CD4-positive, alpha-beta T cell treated with Interferon gamma for 1 hour (primary cell): ENCODE results near the gene DENND11.

Source experiments
- DNase-seq: peaks from one replicate; pipeline ENCODE4 v3.0.0-alpha.2; 2020

Gene DENND11

DNA sequence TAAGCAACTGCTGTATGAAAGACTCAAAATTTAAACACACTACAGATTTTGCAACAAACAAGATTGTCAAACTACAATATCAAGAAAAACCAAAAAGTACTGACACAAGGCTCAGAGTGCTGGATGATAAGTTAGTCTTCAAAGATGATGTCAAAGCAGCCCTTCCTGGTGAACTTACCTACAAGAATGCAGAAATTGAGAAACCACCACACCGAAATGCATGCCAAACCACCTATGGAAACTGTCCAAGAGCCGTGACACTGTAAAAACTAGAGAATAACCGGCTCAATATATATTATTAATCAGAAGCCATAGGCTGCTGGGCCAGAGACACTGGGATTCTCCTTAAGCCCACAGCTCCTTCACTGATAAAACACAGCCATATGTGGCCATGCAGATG, 25.3 kb downstream of the DENND11 start:
- DNase-seq: no peak

DNA sequence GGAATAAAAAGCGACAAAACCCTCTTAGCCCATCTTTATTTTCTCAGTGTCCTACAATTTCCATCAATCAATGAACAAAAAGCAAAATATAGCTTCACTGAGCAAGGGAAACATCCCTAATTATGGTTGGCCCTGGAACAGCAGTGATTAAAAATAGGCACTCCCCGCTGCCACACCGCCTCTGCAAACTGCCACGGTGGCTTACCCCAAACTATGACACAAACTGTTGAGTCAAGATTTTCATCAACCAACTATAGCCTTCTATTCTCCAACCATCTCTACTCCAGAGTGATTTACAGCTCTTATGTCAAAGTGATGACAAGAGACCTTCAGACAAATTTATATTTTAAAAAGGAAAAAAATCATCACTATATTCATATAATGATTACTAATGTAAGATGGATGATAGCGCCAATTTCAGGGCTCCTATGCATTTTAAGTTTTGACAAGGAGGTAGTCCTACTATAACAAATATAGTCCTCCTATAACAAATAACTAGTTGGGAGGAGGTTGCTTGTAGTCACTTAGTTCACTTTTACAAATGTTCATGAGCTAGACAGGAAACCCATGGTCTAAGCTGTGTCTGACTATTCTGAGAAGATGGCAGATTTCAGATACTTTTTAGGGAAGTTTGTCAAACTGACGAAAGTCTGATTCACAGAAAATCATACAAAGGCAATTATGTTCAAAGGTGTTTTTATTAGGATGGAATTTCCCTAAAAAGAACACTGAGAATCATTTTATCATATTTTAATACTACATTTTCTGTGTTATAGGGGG, 26.3 kb downstream of the DENND11 start:
- no peak for DNase-seq

DNA sequence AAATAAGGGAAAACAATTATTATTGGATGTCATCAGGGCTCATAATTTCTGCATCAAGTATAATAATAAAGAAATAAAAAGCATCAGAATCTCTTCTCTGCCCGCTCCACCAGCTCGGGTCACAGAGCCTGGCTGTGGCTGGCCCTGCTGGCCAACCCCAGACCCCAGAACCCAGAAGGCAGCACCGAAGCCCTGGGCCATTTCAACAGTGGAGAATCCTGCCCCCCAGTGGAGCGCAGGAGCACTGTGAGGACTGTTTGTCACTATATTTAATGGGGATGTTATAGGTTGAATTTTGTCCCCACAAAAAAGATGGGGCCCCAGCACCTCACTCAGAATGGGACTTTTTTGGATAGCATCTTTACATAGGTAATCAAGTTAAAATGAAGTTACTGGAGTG, 27.3 kb downstream of the DENND11 start:
- DNase-seq: no peak

DNA sequence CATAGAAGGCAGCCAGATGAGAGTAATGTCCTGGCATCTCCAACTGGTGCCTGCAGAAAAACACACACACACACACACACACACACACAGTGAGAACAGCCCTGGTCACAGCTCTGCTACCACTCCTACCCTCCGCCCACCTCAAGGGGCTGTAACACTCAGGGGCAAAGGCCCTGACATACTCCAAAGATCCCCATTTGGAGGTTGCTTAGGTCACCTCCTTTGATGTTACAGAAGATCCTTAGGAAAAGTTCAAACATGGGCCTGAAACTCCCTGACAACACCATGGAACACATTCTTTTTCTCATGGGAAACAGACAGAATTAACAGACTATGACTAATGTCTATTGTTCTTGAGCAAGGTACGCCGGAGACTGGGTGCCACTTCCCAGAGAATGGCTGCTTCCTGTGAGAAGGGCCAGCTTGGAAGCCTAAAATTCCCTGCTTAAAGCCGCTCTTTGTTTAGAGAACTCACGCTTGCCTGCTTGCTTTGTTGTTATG, 27.7 kb downstream of the DENND11 start:
- DNase-seq: no peak

DNA sequence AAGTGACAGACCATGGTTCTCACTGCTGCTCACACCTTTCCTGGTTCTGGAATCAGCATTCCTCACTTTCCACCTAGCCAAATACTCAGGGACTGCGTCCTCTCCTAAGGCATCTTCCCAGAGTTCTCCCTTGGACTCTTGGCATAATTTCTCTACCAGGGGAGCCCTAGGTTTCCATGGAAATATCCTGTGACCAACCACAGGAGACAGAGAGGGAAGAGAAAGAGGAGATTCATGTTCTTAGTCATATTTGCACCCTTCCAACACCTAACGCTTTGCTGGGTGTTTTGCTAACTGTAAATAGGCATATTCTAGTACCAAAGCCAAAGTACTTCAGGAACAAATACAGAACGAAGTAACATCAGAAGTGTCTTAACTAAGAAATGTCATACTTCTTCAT, 28.6 kb downstream of the DENND11 start:
- DNase-seq: no peak

DNA sequence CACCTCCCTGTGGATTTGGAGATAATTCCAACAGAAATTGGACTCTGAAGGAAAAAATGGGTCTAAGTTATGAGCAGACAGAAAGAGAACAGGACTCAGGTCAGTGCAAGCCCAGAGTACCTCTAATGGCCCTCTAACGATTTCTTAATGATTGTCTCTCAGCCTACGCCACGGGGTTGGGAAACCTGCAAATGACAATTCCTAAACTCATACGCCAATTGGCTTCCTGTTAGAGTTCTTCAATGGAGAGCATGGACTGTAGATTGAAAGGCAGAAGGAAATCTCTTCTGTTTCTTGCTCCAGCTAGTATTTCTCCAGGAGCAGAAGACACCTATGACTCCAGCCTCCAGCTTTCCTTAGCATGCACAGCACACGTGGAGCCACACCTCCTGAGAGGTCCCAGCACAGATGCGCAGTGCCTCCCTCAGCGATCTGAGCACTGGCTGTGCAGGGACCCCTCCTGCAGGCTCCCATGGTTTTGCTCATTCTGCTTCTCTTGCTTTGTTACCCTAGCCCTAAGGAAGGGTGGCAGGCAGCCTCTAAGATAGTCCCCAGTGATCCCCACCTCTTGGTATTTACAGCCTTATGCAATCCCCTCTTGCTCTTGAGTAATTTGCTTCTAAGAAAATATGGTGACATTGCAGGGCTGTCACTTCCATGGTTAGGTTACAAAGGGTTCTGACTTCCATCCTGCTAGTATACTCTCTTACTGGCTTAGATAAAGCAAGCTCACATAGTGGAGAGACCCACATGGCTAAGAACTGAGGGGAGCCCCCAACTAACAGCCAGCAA, 30.1 kb downstream of the DENND11 start:
- DNase-seq: no peak

DNA sequence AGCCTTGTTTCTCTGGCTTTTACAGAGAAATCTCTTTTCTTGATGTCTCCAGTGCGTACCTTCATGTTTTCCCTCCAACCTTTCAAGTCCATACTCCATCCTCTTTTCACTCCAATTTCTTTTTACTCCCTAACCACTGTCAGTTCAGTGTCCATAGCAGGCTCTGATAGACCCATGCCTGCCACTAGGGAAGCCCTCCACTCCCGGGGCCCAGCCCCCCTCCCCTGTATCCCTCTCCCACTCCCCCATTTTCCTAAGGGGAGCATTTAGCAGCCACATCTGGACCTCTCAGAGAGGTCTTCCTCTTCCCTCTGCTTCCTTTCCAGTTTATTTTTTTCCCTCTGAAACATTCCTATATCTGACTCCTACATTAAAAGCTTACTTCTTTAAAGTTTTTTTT, 33.1 kb downstream of the DENND11 start:
- DNase-seq: no peak

DNA sequence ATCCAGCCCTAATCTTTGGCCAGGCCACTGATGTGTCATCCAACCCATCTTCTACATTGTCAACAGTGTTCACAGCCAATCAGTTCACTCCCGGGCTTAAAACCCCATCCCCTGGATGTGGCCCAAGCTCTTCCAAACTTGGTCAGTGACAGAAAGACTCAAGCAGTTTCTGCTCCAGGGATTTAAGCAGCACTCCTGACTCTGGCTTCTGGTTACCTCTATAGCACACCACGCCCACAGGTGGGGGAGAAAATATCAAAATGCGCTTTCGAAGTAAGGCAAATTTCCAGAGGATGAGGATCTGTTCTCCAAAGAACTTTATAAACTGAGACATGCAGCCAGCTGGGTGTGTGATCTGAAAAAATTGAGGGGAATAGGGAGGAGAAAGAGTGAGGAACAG, 35.9 kb downstream of the DENND11 start:
- no peak for DNase-seq

DNA sequence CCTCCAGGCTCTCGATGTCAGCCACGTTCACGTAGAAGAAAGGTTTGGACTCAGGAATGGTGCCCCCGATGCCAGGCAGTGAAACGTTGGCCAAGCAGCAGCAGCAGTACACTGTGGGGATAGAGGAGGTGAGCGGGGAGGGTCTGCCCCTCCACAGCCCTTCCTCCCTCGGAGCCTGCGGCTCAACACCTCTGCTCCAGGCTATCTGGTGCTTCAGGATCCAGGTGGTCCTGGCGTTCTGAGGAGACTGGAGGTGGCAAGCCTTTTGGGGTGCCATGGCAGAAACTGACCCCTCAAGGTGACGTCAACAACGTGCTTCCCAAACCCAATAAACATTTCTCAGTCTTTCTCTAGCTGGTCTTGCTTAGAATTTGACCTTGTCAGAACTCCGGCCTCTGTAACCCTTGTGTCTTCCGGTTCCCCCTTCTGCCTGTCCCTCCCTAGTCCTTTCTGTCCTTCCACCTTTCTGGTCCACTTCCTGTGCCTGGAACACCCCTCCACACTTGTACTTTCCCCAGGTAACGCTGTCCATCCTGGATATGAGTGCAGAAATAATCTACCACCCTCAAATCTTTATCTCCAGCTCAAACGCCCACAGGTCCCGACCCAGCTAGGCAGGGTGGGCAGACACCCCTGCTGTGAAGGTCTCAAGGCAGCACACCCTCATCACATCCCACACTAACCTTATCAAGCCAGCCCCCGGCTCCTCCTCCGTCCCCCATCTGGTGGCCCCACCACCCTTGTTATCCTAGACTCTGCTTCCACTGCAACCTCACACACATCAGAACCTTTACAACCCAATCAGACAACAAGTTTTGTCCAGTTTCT, 36.5 kb downstream of the DENND11 start:
- no peak for DNase-seq

DNA sequence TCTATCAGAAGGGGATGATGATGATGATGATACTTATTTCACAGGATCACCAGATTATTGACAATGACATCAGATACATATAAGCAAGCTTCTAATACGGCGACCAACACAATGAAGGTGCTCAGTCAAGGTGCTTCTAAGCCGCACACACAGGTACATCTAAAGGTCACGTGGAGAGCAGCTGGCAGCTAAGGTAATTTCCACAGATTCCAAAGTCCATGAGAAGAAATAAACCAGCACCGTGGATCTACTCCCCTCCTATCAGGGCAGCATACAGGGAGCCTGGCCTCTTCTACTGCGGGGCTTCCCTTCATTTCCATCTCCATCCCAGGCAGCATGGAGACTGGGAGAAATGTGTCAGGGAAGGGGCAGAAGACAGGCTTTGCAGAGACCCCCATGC, 37.5 kb downstream of the DENND11 start:
- DNase-seq: no peak

DNA sequence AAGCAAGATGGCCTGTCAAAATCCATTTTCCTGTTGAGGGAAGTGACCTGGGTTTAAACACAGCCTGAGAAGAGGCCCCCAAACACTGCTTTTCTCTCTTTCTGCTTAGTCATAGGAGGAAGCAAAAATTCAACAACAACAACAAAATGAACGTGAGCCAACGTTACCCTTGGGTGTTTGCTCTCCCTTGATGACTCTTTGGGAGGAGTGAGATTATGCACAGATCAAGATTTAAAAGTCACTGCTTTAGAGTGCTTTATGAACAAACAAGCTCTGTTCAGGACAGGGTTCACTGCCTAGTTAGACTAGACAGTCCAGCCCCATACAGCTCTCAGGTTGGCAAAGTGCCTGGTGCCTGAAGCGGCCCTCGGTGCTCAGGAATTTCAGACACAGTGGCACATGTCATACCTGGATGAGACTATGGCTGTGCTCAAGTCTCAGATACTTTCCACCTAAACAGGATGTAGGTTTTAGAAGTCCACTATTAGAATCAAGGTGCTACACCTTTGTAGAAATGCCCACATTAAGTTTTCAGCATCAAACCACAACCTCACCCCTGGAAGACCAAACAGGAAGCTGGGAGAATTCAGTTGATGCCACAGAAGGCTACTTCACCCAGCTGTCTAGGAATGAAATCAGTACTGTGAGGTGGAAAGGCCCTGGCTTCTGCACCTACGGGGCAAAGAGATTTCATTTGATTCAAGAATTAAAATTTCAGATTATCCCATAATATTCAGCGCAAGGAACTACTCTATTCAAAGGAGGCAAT, 38.7 kb downstream of the DENND11 start:
- no peak for DNase-seq

DNA sequence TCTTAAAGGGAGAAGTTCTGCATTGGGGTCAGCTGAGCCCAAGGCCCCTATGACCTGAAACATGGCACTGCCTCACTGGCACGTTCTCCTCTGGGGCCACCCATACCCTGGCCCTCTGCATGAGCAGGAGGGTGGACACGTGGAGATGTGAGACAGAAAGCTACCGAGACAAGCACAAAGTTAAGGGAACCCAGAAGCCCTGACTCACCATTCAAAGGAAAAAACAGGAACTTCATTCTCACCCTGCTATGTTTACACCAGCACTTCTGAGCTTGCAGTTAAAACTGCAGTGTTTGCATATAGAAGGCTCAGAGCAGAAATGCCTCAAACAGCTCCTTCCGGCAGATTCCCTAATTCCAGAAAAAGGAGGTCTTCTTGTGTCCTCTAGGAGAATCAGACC, 41.7 kb downstream of the DENND11 start:
- peak; percentile 25 for DNase-seq

DNA sequence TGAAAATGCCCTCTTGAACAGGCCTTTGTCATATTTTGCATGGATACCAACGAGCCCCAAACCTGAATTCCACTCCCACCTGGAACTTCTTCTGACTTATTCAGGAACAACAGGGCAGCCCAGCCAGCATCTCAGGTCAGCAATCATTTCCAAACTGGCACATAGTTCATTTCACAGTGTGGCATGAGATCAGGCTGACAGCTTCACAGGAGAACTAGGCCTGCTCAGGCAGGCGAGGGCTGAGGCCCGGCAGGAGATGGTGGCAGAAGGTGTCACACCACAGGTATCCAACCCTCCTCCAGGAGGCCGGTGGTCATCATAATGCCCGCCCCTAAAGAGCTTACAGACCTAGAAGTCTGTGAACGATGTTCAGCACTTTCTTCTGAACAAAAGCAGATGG, 42.5 kb downstream of the DENND11 start:
- no peak for DNase-seq

DNA sequence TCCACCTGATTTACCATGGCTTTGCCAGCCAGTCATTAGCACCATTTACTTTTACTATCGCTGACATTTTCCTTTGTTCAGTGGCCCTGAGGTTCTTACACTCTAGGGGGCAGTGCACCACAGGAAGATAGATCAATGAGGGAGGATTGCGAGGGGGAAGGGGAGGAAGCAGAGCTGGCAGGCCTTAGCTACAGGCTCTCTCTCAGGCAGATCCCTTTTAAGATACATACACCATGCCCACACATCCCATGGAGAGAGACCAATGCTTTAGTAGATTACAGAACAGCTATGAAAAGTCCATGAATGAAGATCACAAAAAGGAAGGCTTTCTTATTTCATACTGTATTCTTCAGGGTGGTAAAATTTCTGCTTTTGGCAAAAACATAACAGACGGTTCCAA, 47.4 kb downstream of the DENND11 start:
- DNase-seq: peak; percentile 63

DNA sequence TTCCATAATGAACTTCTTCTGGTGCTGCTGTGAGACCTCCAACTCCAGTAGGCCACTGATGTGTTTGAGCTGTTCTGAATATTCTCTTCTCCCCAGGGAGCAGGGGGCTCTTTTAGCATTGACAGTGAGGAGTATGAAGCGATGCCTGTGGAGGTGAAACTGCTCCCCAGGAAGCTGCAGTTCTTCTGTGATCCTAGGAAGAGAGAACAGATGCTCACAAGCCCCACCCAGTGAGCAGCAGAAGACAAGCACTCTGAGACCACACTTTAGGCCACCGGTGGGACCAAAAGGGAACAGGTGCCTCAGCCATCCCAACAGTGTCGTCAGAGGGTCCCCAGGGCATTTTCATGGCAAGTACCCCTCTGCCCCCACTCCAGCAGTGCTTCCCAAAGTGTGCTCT, 49.3 kb downstream of the DENND11 start:
- DNase-seq: no peak
